GM15510 (cell line): ENCODE data around the gene ZCCHC14.

Experiments
- POLR2A ChIP-seq: IDR thresholded peaks from 3 replicates; pipeline ENCODE4 v1.6.1; 2011; ENCODE audit warnings: borderline replicate concordance; ENCODE audit not compliant: insufficient read length; ENCODE audit errors: extremely low read depth

The ZCCHC14 gene

GRCh38 chr16:87484487-87485331 is 8.1 kb downstream of the ZCCHC14 start:
- TF ChIP-seq POLR2A, result no peak

GRCh38 chr16:87483481-87483880 is 9.3 kb downstream of the ZCCHC14 start:
- TF ChIP-seq POLR2A, result no peak

- TF ChIP-seq POLR2A, result no peak
These were observed 10.6 kb downstream of the ZCCHC14 start for GRCh38 chr16:87482266-87482665.

GRCh38 chr16:87474566-87474996 is 18.2 kb downstream of the ZCCHC14 start:
- TF ChIP-seq POLR2A, result no peak

- no peak for TF ChIP-seq POLR2A
These were observed 18.8 kb downstream of the ZCCHC14 start for GRCh38 chr16:87474017-87474416.

- TF ChIP-seq POLR2A, result no peak
These were observed 19.9 kb downstream of the ZCCHC14 start for GRCh38 chr16:87472935-87473334.

- no peak for TF ChIP-seq POLR2A
These were observed 20.6 kb downstream of the ZCCHC14 start for GRCh38 chr16:87472142-87472778.

- no peak for TF ChIP-seq POLR2A
These were observed 21.3 kb downstream of the ZCCHC14 start for GRCh38 chr16:87471278-87472141.

GRCh38 chr16:87470332-87470731 is 22.5 kb downstream of the ZCCHC14 start:
- TF ChIP-seq POLR2A, result no peak

GRCh38 chr16:87469169-87469568 is 23.7 kb downstream of the ZCCHC14 start:
- TF ChIP-seq POLR2A, result no peak

GRCh38 chr16:87468550-87468949 is 24.3 kb downstream of the ZCCHC14 start:
- no peak for TF ChIP-seq POLR2A

- no peak for TF ChIP-seq POLR2A
These were observed 25.8 kb downstream of the ZCCHC14 start for GRCh38 chr16:87466975-87467501.

GRCh38 chr16:87465879-87466278 is 26.9 kb downstream of the ZCCHC14 start:
- no peak for TF ChIP-seq POLR2A

- no peak for TF ChIP-seq POLR2A
These were observed 27.5 kb downstream of the ZCCHC14 start for GRCh38 chr16:87465306-87465705.

- no peak for TF ChIP-seq POLR2A
These were observed 28.0 kb downstream of the ZCCHC14 start for GRCh38 chr16:87464691-87465300.
